ENCODE measurements around the gene ACTL6B.
A peak's percentile ranks its signal among the peaks of the same experiment; 100 is the strongest.
"Not testable (repeated sequence)": the region's sequence is repeated elsewhere in the genome, so short reads cannot be mapped to it uniquely, and the experiment has no call there.

The ACTL6B gene

GRCh38 chr7:100673942-100674410, 17.7 kb upstream of the ACTL6B start:
- no peak for TF ChIP-seq CTCF (IDR thresholded peaks at IDR 0.05; ENCODE audit: extremely low read depth, missing control alignments)
- peak; percentile 54 for DNase-seq (ENCODE audit: low spot score)

- DNase-seq (ENCODE audit: low spot score): peak; percentile 97
- TF ChIP-seq CTCF (IDR thresholded peaks at IDR 0.05; ENCODE audit: extremely low read depth, missing control alignments): no peak
Observed at GRCh38 chr7:100673302-100673941, 17.2 kb upstream of the ACTL6B start, which contains the start of gene GNB2. Gene GNB2 (plus strand): TSS chr7:100673740. CDS start chr7:100676266, 2,526 bp downstream.

- TF ChIP-seq CTCF (IDR thresholded peaks at IDR 0.05; ENCODE audit: extremely low read depth, missing control alignments): no peak
- no peak for DNase-seq (ENCODE audit: low spot score)
Observed at GRCh38 chr7:100671353-100672327, 15.4 kb upstream of the ACTL6B start.

GRCh38 chr7:100670074-100670473, 13.8 kb upstream of the ACTL6B start:
- no peak for TF ChIP-seq CTCF (IDR thresholded peaks at IDR 0.05; ENCODE audit: extremely low read depth, missing control alignments)
- DNase-seq (ENCODE audit: low spot score): no peak

GRCh38 chr7:100669106-100669505, 12.9 kb upstream of the ACTL6B start:
- DNase-seq (ENCODE audit: low spot score): not testable (repeated sequence)

- no peak for DNase-seq (ENCODE audit: low spot score)
Observed at GRCh38 chr7:100668069-100668449, 11.8 kb upstream of the ACTL6B start.

More at GRCh38 chr7:100668069-100668449, 11.8 kb upstream of the ACTL6B start:
- TF ChIP-seq CTCF (IDR thresholded peaks at IDR 0.05; ENCODE audit: extremely low read depth, missing control alignments): no peak
